Activated T-cell treated with anti-CD3 and anti-CD28 coated beads, Interleukin-2, amount 50 U/mL, for 4 hours (primary cell): ENCODE data around the gene ERO1B. TPM values are rescaled to one million over a fixed set of nuclear protein-coding genes. Genes with fewer than 3 reads are reported as not detected.

ENCODE experiments used
- ATAC-seq, 2 donors: fragments of 200-7000 bp; cut with Tn5 transposase; one replicate each; pipeline ENCODE4 v1.10.0; 2021
- DNase-seq: peaks from one replicate; pipeline ENCODE4 v3.0.0-alpha.2; 2020
- H3K27me3 Mint-ChIP-seq: one replicate; pipeline ENCODE4 v1.8.0; 2021; ENCODE audit warnings: low read depth, mixed read lengths
- H3K36me3 Mint-ChIP-seq: one replicate; pipeline ENCODE4 v1.8.0; 2022; ENCODE audit warnings: mixed read lengths; ENCODE audit not compliant: insufficient read depth
- H3K4me1 Mint-ChIP-seq: one replicate; pipeline ENCODE4 v1.8.0; 2021; ENCODE audit warnings: low read depth, mixed read lengths
- H3K4me3 Mint-ChIP-seq: one replicate; pipeline ENCODE4 v1.8.0; 2021; ENCODE audit warnings: mild to moderate bottlenecking, moderate library complexity, mixed read lengths
- H3K9me3 Mint-ChIP-seq: one replicate; pipeline ENCODE4 v1.8.0; 2021; ENCODE audit warnings: mixed read lengths
- total RNA-seq, 3 donors: library from RNA; stranded (reverse); gene quantifications; one replicate each; pipeline ENCODE4 v1.2.1, GENCODE V29; 2021

ERO1B gene
- total RNA-seq, 3 donors from 2014 or later: 1.7 to 4.2 (median 2.9) TPM

GRCh38 chr1:236284291-236284721 is 2.5 kb upstream of the ERO1B start:
- no peak for DNase-seq
- H3K27me3 Mint-ChIP-seq: no peaks in the 10 kb centered on the region
- H3K4me1 Mint-ChIP-seq: peaks cover 42% of the 10 kb centered on the region
- no peaks in the 10 kb centered on the region for H3K9me3 Mint-ChIP-seq
- no peaks in the 10 kb centered on the region for H3K36me3 Mint-ChIP-seq
- ATAC-seq: peak; percentile 48 to 50
- peak overlapping the region; percentile 7 for H3K4me3 Mint-ChIP-seq

GRCh38 chr1:236282719-236283118 is 961 bp upstream of the ERO1B start:
- ATAC-seq: no peak
- H3K36me3 Mint-ChIP-seq: no peaks in the 10 kb centered on the region
- H3K4me1 Mint-ChIP-seq: peaks cover 44% of the 10 kb centered on the region

GRCh38 chr1:236282425-236282716 is 613 bp upstream of the ERO1B start:
- peak overlapping the region; percentile 93 for H3K4me3 Mint-ChIP-seq
- H3K27me3 Mint-ChIP-seq: no peaks in the 10 kb centered on the region
- no peaks in the 10 kb centered on the region for H3K9me3 Mint-ChIP-seq
- peak; percentile 16 to 20 for ATAC-seq
- H3K36me3 Mint-ChIP-seq: peaks cover 2% of the 10 kb centered on the region
- peak; percentile 33 for DNase-seq
- H3K4me1 Mint-ChIP-seq: peaks cover 44% of the 10 kb centered on the region

More at GRCh38 chr1:236282719-236283118, 961 bp upstream of the ERO1B start:
- DNase-seq: no peak
- H3K27me3 Mint-ChIP-seq: no peaks in the 10 kb centered on the region
- peak overlapping the region; percentile 93 for H3K4me3 Mint-ChIP-seq
- no peaks in the 10 kb centered on the region for H3K9me3 Mint-ChIP-seq

DNA sequence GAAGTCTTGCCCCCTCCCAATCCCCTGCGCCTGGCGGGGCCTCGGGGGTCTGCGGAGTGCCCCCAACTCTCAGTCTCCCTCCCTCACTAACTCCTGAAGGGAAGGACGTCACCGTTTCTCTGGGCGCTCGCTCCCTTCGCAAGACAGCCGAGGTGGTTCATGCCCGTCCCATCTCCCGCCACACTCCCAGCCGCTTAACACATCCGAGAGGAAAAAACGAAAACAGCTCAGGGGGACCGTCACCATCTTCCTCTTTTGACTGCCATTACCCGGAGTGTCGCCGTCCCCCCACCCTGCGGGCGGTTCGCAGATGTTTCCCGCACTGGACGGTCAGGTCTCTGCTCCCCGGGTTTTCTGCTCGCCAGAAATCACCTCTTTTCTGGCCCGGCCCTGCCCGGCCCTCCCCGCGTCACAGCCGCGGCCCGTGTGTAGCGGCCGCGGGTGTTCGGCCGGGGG is 532 bp downstream of the ERO1B start:
- H3K27me3 Mint-ChIP-seq: no peaks in the 10 kb centered on the region
- peaks cover 5% of the 10 kb centered on the region for H3K36me3 Mint-ChIP-seq
- peaks cover 50% of the 10 kb centered on the region for H3K4me1 Mint-ChIP-seq
- ATAC-seq: peak; percentile 19 to 23
- peak overlapping the region; percentile 93 for H3K4me3 Mint-ChIP-seq
- peak; percentile 9 for DNase-seq
- peaks cover under 1% of the 10 kb centered on the region for H3K9me3 Mint-ChIP-seq

- Mint-ChIP-seq H3K4me1 (peaks cover 55% of the 10 kb centered on the region), H3K36me3 (peaks cover 10% of the 10 kb centered on the region), H3K9me3 (peaks cover 3% of the 10 kb centered on the region), H3K4me3 (peak overlapping the region; percentile 93), H3K27me3 (no peaks in the 10 kb centered on the region)
- ATAC-seq (no peak), DNase-seq (peak; percentile 20)
These were observed 1.1 kb downstream of the ERO1B start for GRCh38 chr1:236280438-236281197.

DNA sequence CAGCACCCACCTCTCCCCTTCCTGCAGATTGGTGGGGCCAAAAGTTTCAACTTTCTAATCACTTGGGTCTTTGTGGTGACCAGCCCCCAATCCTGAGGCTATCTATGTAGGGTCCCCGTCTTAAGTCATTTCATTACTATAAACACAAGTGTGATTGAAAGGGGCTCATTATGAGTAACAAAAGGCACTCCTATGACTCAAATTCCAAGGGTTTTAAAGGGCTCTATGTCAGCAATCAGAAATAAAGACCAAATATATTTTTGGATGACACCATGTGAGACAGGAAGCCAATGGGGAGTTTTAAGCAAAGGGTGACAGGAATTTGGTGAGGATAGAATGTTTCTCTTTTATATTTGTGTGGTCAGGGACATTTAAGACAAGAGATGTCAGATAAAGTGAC is 6.2 kb downstream of the ERO1B start:
- ATAC-seq (peak; percentile 56 to 77), DNase-seq (no peak)
- Mint-ChIP-seq H3K4me3 (no peak overlapping the region), H3K27me3 (no peaks in the 10 kb centered on the region), H3K36me3 (peaks cover 11% of the 10 kb centered on the region), H3K4me1 (peaks cover 28% of the 10 kb centered on the region), H3K9me3 (peaks cover 3% of the 10 kb centered on the region)

DNA sequence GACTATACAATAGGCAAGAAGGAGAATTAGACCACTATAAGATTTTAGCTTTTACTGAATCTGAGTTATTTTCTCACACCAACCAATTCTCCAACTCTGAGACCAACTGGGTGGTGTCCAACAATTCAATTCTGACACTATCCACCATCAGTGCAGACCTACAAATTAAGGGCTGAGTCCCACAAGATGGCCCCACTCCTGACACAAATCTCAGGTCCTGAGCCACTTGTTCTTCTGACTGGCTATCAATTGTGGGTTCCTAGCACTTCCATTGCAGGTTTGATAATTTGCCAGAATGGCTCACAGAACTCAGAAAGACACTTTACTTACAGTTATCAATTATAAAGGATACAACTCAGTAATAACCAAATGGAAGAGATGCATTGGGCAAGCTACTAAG is 6.7 kb downstream of the ERO1B start:
- DNase-seq (no peak), ATAC-seq (no peak)
- Mint-ChIP-seq H3K36me3 (peaks cover 11% of the 10 kb centered on the region), H3K4me1 (peaks cover 23% of the 10 kb centered on the region), H3K4me3 (no peak overlapping the region), H3K27me3 (no peaks in the 10 kb centered on the region), H3K9me3 (peaks cover 3% of the 10 kb centered on the region)

- DNase-seq (no peak), ATAC-seq (no peak)
- H3K36me3 Mint-ChIP-seq: peaks cover 17% of the 10 kb centered on the region
- no peaks in the 10 kb centered on the region for H3K27me3 Mint-ChIP-seq
- no peak overlapping the region for H3K4me3 Mint-ChIP-seq
- H3K4me1 Mint-ChIP-seq: peaks cover 17% of the 10 kb centered on the region
- H3K9me3 Mint-ChIP-seq: peaks cover 3% of the 10 kb centered on the region
These were observed 8.4 kb downstream of the ERO1B start for GRCh38 chr1:236273358-236273757.

DNA sequence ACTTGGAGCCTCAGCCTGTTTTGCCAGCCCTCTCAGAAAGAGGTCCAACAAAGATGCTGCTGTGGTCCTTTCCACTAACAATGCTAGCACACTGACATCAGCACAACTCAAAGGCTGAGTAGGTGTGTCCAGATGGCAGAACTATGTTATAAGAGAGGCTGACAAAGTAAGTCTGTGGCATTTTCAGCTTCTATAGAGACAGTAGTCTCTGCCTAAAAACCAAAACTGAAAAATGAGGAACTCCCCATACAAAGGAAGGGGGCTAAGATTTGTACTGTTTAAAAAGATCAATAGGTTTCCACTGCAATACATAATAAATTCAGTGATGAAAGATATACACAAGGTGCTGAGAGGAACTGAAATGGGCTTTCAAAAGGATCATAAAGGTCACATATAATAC is 12.3 kb downstream of the ERO1B start:
- Mint-ChIP-seq H3K27me3 (no peaks in the 10 kb centered on the region), H3K4me1 (peaks cover 4% of the 10 kb centered on the region), H3K36me3 (peaks cover 24% of the 10 kb centered on the region), H3K4me3 (no peak overlapping the region), H3K9me3 (no peaks in the 10 kb centered on the region)
- ATAC-seq: no peak
- no peak for DNase-seq

GRCh38 chr1:236261898-236262297 is 19.9 kb downstream of the ERO1B start:
- no peaks in the 10 kb centered on the region for H3K27me3 Mint-ChIP-seq
- peaks cover 16% of the 10 kb centered on the region for H3K4me1 Mint-ChIP-seq
- DNase-seq: no peak
- no peak overlapping the region for H3K4me3 Mint-ChIP-seq
- H3K9me3 Mint-ChIP-seq: peaks cover 31% of the 10 kb centered on the region
- peaks cover 41% of the 10 kb centered on the region for H3K36me3 Mint-ChIP-seq
- ATAC-seq: no peak

DNA sequence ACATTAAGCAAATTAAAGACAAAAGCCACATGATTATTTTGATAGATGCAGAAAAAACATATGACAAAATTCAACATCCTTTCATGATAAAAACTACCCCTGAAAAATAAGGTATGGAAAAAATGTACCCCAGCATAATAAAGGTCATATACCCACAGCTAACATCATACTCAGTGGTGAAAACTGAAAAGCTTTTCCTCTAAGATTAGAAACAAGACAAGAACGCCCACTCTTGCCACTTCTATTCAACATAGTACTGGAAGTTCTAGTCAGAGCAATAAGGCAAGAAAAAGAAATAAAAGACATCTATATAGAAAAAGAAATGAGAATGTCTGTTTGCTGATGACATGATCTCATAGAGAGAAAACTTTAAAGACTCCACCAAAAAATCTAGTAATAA is 20.7 kb downstream of the ERO1B start:
- DNase-seq (no peak), ATAC-seq (peak in 1 of 2 donors; percentile 46)

GRCh38 chr1:236259043-236259442 is 22.7 kb downstream of the ERO1B start:
- ATAC-seq (no peak), DNase-seq (no peak)
- peaks cover 31% of the 10 kb centered on the region for H3K9me3 Mint-ChIP-seq
- no peaks in the 10 kb centered on the region for H3K27me3 Mint-ChIP-seq
- peaks cover 16% of the 10 kb centered on the region for H3K4me1 Mint-ChIP-seq
- H3K36me3 Mint-ChIP-seq: peaks cover 44% of the 10 kb centered on the region
- H3K4me3 Mint-ChIP-seq: no peak overlapping the region

More for the DNA sequence above, 20.7 kb downstream of the ERO1B start:
- Mint-ChIP-seq H3K9me3 (peaks cover 31% of the 10 kb centered on the region), H3K36me3 (peaks cover 37% of the 10 kb centered on the region), H3K4me1 (peaks cover 16% of the 10 kb centered on the region), H3K4me3 (no peak overlapping the region), H3K27me3 (no peaks in the 10 kb centered on the region)

DNA sequence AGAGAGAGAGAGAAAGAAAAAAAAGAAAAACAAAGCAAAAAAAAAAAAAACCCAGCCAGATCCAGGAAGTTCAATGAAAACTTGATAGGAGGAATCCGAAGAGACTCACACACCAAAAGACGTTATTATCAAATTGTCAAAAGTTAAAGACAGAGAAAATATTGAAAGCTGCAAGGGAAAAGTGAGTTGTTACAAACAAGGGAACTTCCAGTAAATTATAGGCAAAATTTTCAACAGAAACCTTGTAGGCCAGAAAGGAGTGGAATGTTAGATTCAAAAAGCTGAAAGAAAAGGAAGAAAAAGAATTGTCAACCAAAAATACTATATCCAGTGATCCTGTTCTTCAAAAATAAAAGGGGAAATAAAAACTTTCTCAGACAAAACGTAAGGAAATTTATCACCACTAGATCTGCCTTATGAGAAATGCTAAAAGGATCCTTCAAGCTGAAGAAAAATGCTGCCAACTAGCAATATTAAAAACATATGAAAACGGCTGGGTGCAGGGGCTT is 23.6 kb downstream of the ERO1B start:
- Mint-ChIP-seq H3K4me3 (no peak overlapping the region), H3K4me1 (peaks cover 16% of the 10 kb centered on the region), H3K36me3 (peaks cover 44% of the 10 kb centered on the region), H3K9me3 (peaks cover 31% of the 10 kb centered on the region), H3K27me3 (no peaks in the 10 kb centered on the region)
- DNase-seq (no peak), ATAC-seq (no peak)

DNA sequence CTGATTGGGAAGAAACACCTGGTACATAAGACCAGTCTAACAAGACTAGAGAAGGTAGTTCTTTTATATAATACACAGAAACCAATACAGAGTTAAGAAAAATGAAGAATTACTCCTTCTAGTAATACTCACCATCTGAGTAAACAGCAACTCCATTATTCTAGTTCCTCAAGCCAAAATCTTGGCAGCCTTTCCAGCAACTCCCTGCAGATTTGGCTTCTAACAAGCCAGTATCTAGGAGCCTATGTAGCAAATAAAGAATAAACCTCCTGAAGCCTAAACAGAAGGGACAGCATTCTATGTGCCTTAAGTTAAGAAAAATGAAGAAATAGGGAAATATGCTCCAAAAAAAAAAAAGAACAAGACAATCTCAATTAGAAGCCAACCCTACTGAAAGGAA is 24.5 kb downstream of the ERO1B start:
- H3K36me3 Mint-ChIP-seq: peaks cover 38% of the 10 kb centered on the region
- no peak overlapping the region for H3K4me3 Mint-ChIP-seq
- no peak for DNase-seq
- peaks cover 16% of the 10 kb centered on the region for H3K4me1 Mint-ChIP-seq
- H3K27me3 Mint-ChIP-seq: no peaks in the 10 kb centered on the region
- ATAC-seq: no peak
- H3K9me3 Mint-ChIP-seq: peaks cover 31% of the 10 kb centered on the region
